GM19240 (cell line): ENCODE measurements around the gene GMIP.
A peak's percentile ranks its signal among the peaks of the same experiment; 100 is the strongest.
"Not testable (repeated sequence)": the region's sequence is repeated elsewhere in the genome, so short reads cannot be mapped to it uniquely, and the experiment has no call there.

Experiments
- DNase-seq: peaks from one replicate; pipeline ENCODE4 v3.0.0; 2011; ENCODE audit warnings: low spot score; ENCODE audit not compliant: insufficient read length

Gene GMIP, protein sequence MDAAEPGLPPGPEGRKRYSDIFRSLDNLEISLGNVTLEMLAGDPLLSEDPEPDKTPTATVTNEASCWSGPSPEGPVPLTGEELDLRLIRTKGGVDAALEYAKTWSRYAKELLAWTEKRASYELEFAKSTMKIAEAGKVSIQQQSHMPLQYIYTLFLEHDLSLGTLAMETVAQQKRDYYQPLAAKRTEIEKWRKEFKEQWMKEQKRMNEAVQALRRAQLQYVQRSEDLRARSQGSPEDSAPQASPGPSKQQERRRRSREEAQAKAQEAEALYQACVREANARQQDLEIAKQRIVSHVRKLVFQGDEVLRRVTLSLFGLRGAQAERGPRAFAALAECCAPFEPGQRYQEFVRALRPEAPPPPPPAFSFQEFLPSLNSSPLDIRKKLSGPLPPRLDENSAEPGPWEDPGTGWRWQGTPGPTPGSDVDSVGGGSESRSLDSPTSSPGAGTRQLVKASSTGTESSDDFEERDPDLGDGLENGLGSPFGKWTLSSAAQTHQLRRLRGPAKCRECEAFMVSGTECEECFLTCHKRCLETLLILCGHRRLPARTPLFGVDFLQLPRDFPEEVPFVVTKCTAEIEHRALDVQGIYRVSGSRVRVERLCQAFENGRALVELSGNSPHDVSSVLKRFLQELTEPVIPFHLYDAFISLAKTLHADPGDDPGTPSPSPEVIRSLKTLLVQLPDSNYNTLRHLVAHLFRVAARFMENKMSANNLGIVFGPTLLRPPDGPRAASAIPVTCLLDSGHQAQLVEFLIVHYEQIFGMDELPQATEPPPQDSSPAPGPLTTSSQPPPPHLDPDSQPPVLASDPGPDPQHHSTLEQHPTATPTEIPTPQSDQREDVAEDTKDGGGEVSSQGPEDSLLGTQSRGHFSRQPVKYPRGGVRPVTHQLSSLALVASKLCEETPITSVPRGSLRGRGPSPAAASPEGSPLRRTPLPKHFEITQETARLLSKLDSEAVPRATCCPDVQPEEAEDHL

DNA sequence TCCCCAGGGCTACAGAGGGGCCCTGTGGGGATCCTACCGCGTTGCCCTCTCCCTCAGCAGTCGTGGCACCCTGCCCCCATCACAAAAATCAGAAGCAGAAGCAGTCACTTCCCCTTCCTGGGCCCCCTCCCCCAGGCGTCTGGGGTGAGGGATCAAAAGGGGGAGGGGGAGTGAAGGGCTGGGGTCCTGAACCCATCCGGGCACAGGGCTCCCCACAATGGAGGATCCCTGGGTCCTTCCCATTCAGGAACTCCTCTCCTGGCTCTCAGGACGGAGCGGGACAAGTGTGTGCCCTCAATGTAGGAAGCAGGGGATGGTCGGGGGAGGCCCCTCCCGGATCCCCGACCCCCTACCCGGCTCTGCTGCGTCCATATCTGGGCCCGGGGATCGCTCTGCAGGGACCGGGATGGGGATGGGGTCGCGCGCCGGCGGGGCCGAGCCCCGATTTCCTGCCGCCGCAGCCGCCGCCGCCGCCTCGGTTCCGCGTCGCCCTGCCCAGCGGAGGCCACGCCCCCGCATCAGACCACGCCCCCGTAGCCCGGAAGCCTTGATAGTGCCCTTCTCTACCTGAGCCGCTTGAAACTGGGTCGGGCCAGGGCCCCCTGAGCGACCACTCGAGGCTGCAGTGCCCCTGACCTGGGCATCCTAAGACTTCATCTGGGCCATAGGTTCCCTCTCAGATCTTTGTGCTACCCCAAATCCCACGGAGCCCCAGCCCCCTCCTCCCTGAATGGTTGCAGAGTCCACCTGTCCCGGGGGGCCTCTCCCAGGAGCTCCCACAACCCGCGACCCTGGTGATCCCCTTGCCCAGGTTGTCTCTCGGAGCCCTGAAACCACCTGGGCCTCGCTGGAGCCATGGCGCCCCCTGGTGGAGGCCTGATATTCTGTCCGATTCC, at the start of gene GMIP:
TSS of gene GMIP (minus strand) at position 500 of the 896 bp plus-strand sequence. CDS start at position 372, 128 bp downstream.
- DNase-seq, result peak; percentile 99

DNA sequence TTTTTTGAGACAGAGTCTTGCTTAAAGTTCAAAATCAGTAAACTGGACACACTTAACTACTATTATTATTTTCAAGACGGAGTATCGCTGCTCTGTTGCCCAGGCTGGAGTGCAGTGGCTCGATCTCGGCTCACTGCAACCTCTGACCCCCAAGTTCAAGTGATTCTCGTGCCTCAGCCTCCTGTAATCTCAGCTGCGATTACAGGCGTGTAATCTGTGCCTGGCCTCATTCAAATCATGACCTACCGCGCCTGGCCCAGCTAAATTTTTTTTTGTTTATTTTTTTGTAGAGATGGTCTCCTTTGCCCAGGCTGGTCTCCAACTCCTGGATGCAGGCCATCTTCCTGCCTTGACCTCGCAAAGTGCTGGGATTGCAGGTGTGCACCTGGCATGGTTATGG, 48.2 kb upstream of the GMIP start:
- no peak for DNase-seq

DNA sequence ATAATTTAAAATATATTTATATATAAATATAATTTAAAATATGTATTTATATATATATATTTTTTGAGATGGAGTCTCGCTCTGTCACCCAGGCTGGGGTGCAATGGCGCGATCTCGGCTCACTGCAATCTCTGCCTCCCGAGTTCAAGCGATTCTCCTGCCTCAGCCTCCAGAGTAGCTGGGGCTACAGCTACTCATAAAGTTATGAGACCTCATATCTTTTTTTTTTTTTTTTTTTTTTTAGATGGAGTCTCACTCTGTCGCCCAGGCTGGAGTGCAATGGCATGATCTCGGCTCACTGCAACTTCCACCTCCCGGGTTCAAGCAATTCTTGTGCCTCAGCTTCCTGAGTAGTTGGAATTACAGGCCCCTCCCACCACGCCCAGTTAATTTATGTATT, 45.6 kb upstream of the GMIP start:
- not testable (repeated sequence) for DNase-seq

DNA sequence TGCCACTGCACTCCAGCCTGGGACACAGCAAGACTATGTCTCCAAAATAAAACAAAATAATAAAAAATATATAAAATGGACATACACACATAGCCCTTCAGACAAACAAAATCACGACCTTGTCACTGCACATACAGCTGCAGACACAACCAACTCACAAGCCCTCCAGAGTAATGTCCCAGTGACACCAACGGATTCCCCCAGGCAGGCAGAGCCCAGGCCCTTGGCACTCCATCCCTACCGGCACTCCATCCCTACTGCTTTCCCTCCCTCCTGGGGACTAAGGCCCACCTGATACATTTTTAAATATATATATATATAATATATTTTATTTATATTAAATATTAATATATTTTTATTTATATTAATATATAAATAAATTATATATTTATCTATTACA, 43.6 kb upstream of the GMIP start:
- DNase-seq, result no peak

DNA sequence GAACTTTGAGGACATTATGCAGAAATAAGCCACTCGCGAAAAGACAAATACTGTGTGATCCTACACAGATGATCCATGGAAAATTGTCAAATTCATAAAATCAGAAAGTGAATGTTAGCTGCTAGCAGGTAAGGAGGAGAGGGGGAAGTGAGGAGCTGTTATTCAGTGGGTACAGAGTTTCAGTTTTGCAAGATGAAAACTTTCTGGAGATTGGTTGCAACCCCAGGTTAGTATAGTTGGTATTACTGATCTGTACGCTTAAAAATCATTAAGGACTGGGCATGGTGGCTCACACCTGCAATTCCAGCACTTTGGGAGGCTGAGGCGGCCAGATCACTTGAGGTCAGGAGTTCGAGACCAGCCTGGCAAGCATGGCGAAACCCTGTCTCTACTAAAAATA, 43.1 kb upstream of the GMIP start:
- DNase-seq, result no peak

DNA sequence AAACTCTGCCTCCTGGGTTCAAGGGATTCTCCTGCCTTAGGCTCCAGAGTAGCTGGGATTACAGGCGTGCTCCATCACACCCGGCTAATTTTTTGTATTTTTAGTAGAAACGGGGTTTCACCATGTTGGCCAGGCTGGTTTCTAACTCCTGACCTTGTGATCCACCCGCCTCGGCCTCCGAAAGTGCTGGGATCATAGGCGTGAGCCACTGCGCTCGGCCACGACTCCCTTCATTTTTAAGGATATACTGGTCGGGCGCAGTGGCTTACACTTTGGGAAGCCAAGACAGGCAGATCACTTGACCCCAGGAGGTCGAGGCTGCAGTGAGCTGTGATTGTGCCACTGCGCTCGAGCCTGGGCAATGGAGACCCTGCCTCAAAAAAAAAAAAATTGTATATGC, 42.7 kb upstream of the GMIP start:
- not testable (repeated sequence) for DNase-seq

DNA sequence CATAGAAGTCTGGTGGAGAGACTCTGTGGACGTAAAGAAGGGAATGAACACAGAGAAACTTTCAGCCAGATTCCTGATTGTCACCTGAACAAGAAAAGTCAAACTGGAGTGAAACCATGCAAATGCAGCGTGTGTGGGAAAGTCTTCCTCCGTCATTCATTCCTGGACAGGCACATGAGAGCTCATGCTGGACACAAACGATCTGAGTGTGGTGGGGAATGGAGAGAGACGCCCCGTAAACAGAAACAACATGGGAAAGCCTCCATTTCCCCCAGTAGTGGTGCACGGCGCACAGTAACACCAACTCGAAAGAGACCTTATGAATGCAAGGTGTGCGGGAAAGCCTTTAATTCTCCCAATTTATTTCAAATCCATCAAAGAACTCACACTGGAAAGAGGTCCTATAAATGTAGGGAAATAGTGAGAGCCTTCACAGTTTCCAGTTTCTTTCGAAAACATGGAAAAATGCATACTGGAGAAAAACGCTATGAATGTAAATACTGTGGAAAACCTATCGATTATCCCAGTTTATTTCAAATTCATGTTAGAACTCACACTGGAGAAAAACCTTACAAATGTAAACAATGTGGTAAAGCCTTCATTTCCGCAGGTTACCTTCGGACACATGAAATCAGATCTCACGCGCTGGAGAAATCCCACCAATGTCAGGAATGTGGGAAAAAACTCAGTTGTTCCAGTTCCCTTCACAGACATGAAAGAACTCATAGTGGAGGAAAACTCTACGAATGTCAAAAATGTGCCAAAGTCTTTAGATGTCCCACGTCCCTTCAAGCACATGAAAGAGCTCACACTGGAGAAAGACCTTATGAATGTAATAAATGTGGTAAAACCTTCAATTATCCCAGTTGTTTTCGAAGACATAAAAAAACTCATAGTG, 36.0 kb upstream of the GMIP start:
- no peak for DNase-seq

DNA sequence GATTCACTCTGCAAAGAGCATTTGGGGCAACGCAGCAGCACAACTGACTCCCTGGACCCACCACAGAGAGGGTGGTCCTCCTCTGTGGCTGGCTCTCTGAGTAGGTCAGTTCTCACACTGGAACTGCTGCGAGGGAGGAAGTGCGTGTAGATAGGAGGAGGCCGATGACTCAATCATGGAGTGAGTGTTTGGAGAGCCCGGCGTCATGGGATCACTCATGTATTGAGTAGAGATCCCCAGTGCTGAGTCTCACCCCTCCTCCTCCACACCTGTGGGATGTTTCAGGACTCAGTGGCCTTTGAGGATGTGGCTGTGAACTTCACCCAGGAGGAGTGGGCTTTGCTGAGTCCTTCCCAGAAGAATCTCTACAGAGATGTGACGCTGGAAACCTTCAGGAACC, 34.1 kb upstream of the GMIP start:
- no peak for DNase-seq

DNA sequence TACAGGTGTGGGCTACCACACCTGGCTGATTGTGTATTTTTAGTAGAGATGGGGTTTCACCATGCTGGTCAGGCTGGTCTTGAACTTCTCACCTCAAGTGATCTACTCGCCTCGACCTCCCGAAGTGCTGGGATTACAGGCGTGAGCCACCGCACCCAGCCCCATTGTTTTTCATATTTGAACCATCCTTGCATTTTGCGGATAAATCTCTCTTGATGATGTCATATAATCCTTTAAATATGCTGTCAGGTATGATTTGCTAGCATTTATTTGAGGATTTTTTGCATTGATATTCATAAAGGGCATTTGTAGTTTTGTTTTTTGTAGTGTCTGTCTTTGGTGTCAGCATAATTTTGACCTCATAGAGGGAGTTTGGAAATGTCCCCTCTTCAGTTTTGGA, 30.9 kb upstream of the GMIP start:
- DNase-seq, result no peak

DNA sequence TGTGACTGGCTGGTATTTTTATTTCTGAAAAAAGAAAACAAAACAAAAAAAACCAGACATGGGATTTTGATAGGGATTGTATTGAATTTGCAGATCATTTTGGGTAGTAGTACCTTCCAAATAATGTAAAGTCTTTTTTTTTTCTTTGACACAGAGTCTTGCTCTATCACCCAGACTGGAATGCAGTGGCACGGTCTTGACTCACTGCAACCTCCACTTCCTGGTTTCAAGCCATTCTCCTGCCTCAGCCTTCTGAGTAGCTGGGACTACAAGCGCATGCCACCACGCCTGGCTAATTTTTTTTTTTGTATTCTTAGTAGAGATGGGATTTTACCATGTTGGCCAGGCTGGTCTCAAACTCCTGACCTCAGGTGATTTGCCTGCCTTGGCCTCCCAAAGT, 29.4 kb upstream of the GMIP start:
- no peak for DNase-seq

DNA sequence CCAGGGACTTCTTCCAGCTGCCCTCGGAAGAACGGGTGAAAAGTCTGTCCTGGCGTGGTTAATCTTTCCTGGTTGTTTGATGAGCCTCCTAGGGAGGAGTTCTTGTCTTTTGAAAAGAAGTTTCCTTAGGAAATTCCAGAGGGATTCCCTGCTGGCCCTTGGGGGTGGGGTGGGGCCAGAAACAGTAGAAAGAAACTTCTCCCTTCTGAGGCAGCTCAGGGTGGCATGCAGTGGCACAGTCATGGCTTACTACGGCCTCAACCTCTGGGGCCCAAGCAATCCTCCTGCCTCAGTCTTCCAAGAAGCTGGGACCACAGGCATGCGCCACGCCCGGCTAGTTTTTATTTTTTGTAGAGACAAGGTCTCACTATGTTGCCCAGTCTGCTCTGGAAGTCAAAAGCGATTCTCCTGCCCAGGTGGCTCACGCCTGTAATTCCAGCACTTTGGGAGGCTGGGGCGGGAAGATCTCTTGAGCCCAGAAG, 26.7 kb upstream of the GMIP start:
- DNase-seq, result no peak

DNA sequence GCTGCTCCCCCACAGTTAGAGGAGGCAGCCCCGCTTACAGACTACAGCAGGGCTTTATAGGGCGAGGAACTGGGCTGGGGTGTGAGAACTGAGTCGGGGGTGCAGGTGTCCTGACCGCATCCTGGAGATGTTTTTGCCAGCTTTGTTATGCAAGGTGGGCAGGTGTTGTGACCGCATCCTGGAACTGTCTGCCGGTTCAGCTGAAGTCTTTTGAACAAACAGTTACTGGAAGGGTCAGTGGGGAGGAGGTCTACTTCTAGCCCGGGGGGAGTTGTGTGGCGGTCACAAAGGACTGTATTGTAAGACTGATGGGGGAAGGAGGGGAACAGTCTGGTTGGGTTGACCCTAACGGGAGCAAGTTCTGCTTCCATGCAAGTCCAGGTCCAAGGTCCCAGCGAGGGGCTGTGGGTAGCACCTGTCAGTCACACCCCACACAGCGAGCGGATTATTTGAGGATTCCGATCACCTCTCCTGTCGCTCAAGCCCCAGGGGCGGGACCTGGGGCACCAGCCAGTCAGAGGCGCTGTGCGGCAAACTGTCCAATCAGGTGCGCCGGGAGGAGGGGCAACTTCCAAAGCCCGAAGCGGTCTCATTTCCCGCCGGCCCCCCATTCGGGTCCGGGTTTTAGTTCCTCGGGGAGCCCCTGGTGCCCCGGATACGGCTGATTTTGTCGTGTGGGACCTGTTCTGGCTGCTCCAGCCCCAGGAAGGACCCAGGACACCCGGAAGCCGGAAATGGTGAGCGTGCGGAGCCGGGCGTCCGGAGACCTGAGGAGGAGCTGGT, 25.0 kb upstream of the GMIP start, which contains the start of gene ZNF101:
TSS of gene ZNF101 (plus strand) at position 610 of the 783 bp plus-strand sequence. CDS start at position 735, 125 bp downstream.
- peak; percentile 81 for DNase-seq

DNA sequence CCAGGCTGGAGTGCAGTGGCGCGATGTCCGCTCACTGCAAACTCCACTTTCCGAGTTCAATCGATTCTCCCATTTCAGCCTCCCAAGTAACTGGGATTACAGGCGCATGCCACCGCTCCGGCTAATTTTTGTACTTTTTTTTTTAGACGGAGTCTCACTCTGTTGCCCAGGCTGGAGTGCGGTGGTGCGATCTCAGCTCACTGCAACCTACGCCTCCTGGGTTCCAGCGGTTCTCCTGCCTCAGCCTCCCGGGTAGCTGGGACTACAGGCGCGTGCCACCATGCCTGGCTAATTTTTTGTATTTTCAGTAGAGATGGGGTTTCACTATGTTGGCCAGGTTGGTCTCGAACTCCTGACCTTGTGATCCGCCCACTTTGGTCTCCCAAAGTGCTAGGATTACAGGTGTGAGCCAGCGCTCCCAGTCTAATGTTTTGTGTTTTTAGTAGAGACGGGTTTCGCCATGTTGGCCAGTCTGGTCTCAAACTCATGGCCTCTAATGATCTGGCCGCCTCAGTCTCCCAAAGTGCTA, 22.0 kb upstream of the GMIP start:
- not testable (repeated sequence) for DNase-seq

DNA sequence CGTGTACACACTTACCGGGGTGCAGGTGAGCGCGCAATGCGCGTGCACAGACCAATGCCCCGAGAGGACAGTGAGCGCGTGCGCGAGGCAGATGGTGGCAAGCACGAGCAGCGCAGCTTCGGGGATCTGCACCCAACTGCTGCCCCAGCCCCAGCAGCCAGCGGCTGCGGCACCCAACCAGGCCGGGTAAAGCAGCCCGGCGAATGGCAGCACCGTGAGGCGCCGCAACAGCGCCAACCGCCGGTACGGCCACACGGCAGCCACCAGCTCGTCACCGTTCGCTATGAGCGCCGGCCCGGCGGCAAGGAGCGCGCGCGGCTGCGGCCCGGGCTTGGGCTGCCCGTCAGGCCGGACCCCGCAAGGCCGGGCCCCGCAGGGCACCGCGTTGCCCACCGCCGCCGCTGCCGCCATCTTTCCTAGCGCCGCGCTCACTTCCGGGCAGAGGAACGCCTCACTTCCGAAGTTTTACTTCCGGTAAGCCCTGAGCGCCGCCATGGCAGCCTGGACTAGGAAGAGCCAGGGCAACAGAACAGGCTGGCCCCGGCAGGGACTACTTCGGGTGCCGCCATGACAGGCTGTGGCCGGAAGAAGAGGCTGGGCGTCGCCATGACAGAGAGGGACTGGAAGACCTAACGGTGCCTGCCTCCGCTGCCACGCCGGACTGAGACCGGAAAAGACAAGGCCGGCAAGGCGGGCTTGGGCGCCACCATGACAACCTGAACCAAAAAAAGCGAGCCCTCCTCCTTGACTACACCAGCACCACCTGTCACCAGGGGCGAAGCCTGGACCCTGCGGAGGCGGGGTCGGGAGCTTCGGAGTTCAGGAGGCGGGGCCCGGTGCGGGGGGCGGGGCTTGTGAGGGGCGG, 20.0 kb upstream of the GMIP start, which contains the start of gene ATP13A1:
TSS of gene ATP13A1 (minus strand) at position 421 of the 865 bp plus-strand sequence. CDS start at position 411, 10 bp downstream.
- DNase-seq, result peak; percentile 61

DNA sequence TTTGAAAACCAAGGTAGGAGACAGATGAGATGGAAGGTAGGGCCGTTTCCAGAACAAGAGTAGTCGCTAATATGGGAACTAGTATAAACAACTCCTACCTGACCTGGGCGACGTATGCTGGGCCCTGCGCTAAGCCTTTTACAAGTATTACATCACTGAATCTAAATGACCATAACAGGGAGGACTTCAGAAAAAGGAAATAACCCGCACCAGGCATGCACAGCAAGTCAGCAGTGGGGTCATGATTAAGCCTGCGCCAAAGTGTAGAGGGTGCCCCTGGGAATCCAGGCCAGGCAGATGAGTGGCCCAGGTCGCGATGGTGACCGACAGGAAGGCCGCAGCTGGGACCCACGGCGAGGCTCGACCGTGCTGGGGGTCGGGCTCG, 19.4 kb upstream of the GMIP start:
- DNase-seq, result no peak

DNA sequence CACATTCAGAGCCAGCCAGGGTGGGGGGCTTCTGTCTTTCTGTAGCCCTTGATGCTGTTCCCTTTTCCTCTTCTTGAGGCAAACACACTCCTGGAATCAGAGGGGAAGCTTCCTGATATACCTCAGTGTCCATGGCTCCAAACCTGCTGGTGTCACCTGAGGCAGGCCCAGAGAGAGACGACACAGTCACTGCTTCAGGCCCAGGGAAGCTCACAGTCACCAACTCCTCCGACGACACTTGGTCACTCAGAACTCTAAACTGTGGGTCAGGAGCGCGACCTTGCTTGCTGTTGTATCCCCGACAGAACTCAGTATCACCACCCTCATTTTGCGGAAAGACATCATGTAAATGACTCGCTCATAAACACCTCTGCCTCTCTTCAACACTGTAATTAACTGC, 18.9 kb upstream of the GMIP start:
- no peak for DNase-seq

DNA sequence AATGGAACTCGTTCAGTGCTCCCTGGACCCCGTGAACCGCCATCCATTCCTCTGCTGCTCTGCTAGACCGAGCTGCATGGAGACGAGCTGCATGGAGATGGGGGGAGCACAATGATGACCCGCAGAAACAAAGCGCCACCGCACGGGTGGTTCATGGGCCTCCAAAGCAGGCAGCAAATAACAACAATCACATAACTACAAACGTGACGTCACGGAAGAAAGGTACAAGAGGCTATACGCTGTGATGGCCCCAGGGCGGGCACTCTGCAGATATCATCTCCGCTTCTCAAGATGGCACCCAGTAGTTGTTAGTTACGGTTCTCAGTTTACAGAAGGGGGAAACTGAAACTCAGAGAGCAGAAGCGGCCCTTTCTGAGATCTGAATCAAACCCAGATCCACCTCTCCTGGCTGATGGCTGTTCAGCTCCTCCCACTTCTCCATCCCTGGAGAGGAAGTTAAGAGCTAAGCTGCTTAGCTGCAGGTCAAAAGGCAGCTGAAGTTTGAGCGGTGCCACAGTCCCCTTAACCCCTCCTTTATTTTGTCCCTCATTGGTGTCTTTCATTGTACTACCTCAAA, 18.3 kb upstream of the GMIP start:
- peak; percentile 75 for DNase-seq
